KOPT-K1 (cell line): ENCODE data around the gene ACACA.
"Not testable (repeated sequence)": the region's sequence is repeated elsewhere in the genome, so short reads cannot be mapped to it uniquely, and the experiment has no call there.

Source experiments
- H3K27ac ChIP-seq: fragments of 200-600 bp; sonication (generic); 2 replicates; pipeline ENCODE4 v1.5.1; 2016; ENCODE audit warnings: antibody characterized with exemption, mild to moderate bottlenecking, low read depth, low read length; ENCODE audit not compliant: poor library complexity, severe bottlenecking
- H3K36me3 ChIP-seq: fragments of 200-600 bp; sonication (generic); 2 replicates; pipeline ENCODE4 v1.5.1; 2017; ENCODE audit warnings: antibody characterized with exemption, mild to moderate bottlenecking, low read length, moderate library complexity; ENCODE audit not compliant: insufficient read depth
- H3K9me3 ChIP-seq: fragments of 200-600 bp; sonication (generic); 2 replicates; pipeline ENCODE4 v1.5.1; 2017; ENCODE audit warnings: antibody characterized with exemption, low read length, mild to moderate bottlenecking; ENCODE audit not compliant: insufficient read depth, poor library complexity, severe bottlenecking

The ACACA gene

DNA sequence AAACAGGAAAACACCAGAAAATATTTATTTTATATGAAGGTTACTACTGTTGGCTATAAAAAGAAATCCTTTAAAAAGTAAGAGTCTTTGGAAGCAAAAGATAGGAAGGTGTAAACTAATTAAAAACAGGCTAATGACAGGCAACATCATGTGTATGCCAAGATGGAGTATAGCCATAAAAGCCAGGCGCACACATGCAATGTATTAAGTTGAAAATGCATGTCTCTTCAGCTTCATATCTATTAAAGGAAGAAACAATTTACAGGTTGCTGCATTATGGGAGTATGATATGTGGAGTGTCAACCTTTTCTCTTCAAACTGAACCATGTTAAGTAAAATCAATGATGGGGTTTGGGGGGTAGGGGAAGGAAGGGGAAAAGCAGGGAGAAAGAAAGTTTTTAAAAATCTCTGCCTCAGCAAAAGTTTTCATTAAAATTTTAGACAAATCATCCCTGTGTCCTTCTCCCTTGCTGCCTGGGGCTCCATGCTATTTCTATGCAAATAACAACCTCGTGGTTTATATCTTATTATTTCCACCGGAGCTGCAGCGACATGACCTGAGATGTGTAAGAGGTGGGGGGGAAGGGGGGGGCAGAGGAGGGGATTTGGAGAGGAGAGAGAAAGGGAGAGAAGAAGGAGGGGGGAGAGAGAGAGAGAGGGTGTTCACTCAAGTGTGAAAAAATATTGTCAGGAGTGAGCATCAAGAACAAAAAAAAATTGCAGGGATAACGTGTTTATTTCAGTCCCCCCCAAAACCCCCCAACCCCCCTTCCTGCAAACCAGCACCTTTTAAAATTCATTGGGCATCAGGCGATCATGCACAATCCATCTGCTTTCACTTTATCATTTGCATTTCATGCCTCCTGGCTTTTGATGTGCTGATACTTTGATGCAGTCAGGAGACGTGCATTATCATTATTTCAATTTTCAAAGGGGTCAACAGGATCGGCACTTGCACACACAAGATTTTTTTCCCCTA is 260.3 kb downstream of the ACACA start:
- Histone ChIP-seq H3K9me3 (no peaks in the 10 kb centered on the region), H3K36me3 (peaks cover 87% of the 10 kb centered on the region), H3K27ac (no peak overlapping the region)

- Histone ChIP-seq H3K27ac (no peak overlapping the region), H3K36me3 (peaks cover 88% of the 10 kb centered on the region), H3K9me3 (no peaks in the 10 kb centered on the region)
Observed at GRCh38 chr17:37144075-37144701, 262.4 kb downstream of the ACACA start.

DNA sequence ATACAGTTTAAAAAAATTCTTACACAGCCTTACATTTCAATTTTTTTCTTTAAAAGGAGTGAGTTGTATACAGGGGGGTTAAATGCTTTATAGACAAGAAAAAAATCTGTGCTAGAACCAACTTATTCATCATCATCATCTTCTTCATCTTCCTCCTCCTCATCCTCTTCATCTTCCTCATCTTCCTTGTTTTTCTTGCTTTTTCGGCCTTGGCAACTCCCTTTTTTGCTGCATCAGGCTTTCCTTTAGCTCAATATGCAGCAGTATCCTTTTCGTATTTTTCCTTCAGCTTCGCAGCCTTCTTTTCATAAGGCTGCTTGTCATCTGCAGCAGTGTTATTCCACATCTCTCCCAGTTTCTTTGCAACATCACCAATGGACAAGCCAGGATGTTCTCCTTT is 263.1 kb downstream of the ACACA start:
- H3K27ac ChIP-seq, H3K9me3 ChIP-seq: not testable (repeated sequence)
- peaks cover 87% of the 10 kb centered on the region for H3K36me3 ChIP-seq

DNA sequence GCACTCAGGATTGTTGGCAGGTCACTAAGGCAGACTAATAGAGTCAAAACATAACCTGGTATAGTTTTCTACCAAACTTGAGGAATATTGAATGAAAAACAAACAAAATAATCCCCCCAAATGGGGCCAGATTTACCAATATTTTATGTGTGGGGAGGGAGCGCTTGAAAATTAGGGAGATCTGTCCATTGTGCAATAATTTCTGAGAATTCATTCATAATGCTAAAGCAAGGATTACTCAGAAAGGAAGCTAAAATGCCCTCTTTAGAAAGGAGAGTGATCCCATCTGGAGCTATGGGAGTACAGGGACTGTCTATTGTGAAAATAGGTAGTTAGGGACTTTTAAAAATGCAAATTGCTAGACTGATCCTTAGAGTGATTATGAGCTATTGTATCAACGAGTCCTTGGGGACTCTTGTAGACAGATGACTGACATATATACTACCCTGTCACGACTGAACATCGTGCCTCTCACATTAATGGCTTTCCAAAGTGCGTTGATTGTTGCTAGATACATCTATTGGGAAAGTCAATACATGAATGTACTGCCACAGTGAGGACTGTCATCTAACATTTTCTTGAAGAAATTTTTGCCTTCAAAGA is 264.2 kb downstream of the ACACA start:
- Histone ChIP-seq H3K36me3 (peaks cover 93% of the 10 kb centered on the region), H3K27ac (no peak overlapping the region), H3K9me3 (no peaks in the 10 kb centered on the region)

GRCh38 chr17:37138571-37139120 is 268.0 kb downstream of the ACACA start:
- Histone ChIP-seq H3K27ac (no peak overlapping the region), H3K36me3 (peaks cover 70% of the 10 kb centered on the region), H3K9me3 (no peaks in the 10 kb centered on the region)

DNA sequence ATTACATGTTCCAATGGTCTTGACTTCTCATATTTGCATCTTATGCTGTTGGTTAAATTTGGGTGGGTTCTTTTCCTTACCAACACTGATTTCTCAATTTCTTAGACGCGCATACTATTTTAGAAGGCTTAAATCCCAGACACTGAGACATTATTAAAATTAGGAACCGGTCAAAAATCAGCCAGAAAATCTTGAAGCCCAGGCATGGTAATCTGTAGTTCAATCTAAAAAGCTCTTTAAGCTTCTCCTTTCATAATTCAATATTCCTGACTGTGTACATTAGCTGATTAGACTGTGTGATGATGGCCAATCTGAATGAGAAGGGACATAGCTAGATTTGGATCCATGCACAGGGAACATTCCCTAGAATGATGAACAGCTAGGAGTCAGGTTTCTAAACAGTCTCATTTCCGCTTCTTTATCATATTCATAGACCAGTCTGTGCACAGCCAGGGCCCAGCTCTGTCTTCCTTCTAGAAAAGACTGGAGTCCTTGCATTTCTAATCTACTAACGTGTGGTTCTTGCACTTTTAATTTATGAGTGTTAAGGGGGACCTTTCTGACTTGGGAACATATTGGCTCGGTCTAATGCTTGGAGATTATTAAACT is 268.6 kb downstream of the ACACA start:
- Histone ChIP-seq H3K9me3 (no peaks in the 10 kb centered on the region), H3K36me3 (peaks cover 72% of the 10 kb centered on the region), H3K27ac (no peak overlapping the region)

DNA sequence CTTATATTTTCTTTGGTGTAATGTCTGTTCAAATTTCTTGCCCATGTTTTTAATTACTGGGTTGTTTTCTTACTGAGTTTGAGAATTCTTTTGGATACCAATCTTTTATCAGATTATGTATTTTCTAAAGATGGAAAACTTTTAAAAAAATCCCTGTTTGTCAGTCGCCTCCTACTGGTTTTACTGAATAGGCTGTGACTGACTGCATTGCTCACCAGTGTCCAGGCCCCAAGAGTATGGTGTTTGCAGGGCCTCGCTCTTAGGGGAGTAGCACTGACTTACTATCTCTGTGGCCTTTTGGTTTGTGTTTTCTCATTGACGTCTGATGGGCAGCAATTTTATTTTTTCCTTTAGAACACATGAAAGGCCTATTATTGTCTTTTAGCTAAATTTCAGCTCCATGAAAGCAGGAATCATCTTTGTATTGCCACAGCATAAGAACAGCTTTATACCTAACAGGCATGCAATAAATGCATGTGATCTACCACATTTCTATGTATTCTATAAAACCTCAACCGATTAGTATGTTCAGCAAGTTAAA is 269.5 kb downstream of the ACACA start:
- H3K27ac ChIP-seq: no peak overlapping the region
- no peaks in the 10 kb centered on the region for H3K9me3 ChIP-seq
- peaks cover 72% of the 10 kb centered on the region for H3K36me3 ChIP-seq

GRCh38 chr17:37135576-37135975 is 271.1 kb downstream of the ACACA start:
- Histone ChIP-seq H3K27ac (peak overlapping the region; percentile 7), H3K36me3 (peaks cover 70% of the 10 kb centered on the region), H3K9me3 (no peaks in the 10 kb centered on the region)

GRCh38 chr17:37134050-37134449 is 272.6 kb downstream of the ACACA start:
- Histone ChIP-seq H3K9me3 (no peaks in the 10 kb centered on the region), H3K36me3 (peaks cover 68% of the 10 kb centered on the region), H3K27ac (peak overlapping the region; percentile 43)

- Histone ChIP-seq H3K27ac (peak overlapping the region; percentile 43), H3K9me3 (no peaks in the 10 kb centered on the region), H3K36me3 (peaks cover 68% of the 10 kb centered on the region)
Observed at GRCh38 chr17:37133136-37133535, 273.5 kb downstream of the ACACA start.

DNA sequence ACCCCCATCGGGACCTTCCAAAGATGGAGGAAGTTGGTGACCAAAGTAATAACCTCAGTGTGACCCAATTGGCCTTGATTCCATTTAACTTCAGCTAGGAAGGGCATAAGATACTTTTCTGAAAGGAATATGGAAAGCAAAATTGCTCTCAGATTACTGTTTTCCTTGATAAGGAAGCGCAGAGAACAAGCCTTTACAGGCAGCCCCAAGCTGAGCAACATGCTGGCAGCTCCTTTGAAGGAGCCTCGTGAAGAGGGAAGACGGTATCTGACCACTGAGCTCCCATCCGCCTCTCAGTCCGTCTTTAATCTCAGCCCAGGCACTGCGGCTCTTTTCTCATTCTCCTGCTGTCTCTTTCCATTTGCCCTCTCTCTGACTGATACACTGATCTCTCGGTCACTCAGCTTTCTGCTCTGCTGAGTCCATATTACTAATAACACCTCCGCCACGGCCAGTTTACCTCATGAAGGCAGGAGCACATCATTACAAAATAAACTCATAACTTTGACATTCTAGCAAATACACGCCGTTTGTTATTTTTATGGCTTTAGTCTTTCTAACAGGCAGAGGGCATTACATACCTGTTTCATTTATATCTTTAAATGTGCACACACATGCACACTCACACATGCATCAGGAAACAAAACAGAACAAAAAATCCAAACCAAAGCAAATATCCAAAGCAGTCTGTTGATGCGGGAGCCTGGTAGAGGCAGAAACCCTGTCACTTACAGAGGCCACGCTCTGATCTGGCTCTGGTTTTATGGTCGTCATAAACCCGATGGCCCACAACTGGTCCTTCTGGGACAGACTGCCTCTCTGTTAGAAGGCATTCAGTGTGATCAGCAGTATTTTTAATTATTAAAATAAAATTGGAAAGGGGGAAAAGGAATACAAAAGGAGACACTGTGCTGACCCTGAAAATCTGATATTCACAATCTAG is 274.7 kb downstream of the ACACA start:
- Histone ChIP-seq H3K36me3 (peaks cover 64% of the 10 kb centered on the region), H3K27ac (no peak overlapping the region), H3K9me3 (no peaks in the 10 kb centered on the region)

- H3K27ac ChIP-seq: no peak overlapping the region
- no peaks in the 10 kb centered on the region for H3K9me3 ChIP-seq
- peaks cover 68% of the 10 kb centered on the region for H3K36me3 ChIP-seq
Observed at GRCh38 chr17:37130984-37131446, 275.6 kb downstream of the ACACA start.

DNA sequence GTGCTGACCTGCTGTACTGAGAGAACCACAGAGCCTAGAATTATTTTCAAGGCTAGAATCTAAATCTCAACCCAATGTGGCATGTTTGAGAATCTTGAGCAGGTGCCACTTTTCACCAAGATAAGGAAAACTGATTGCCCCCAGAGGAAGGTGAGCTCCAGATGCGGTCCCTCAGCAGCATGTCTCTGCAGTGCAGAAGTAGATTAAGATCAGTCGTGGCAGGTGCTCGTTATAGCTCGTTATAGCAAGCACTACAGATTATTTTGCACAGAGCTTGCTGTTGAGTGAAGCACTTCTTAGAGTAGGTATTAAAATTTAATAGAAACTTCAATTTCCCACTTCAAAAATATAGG is 281.8 kb downstream of the ACACA start:
- Histone ChIP-seq H3K27ac (peak overlapping the region; percentile 66), H3K36me3 (peaks cover 94% of the 10 kb centered on the region), H3K9me3 (no peaks in the 10 kb centered on the region)
